Right cardiac atrium (tissue), 5 donors: ENCODE measurements around the gene ITPK1. TPM values are rescaled to one million over a fixed set of nuclear protein-coding genes. Genes with fewer than 3 reads are reported as not detected.
A peak's percentile ranks its signal among the peaks of the same experiment; 100 is the strongest.

Experiments
- ATAC-seq, 2 donors: fragments of 200-7000 bp; cut with Tn5 transposase; one replicate each; pipeline versions ENCODE4 v1.8.0 to v1.9.1; 2020; ENCODE audit warnings: moderate library complexity in 2 of 2, mild to moderate bottlenecking in 1 of 2
- DNase-seq, 3 donors: peaks; one replicate each; pipeline ENCODE4 v3.0.0-alpha.2; 2020
- H3K27ac ChIP-seq: one replicate; pipeline ENCODE4 v1.5.1; 2013; ENCODE audit warnings: mild to moderate bottlenecking, low read length, control low read depth, moderate library complexity
- H3K27me3 ChIP-seq: one replicate; pipeline ENCODE4 v1.6.1; 2013; ENCODE audit not compliant: control insufficient read depth, insufficient read depth
- H3K4me1 ChIP-seq: one replicate; pipeline ENCODE4 v1.6.1; 2013; ENCODE audit warnings: low read length; ENCODE audit not compliant: control insufficient read depth, insufficient read depth
- H3K4me3 ChIP-seq: one replicate; pipeline ENCODE4 v1.5.1; 2013; ENCODE audit warnings: low read length, control low read depth
- H3K9me3 ChIP-seq: one replicate; pipeline ENCODE4 v1.6.1; 2013; ENCODE audit warnings: low read length; ENCODE audit not compliant: control insufficient read depth
- WGBS: extraction: QIAGEN DNeasy Blood & Tissue Kit; methylation state at CpG from one replicate; pipeline ENCODE4 v1.1.7; 2013; 5-methylcytosine and 5-hydroxymethylcytosine counted together
- intact Hi-C, 4 donors: fragments of 100-400 bp; cut with DNase I; formaldehyde crosslinking; loops; one replicate each; pipeline versions ENCODE4 v1.11.0 to v1.14.0; 2022 to 2023
- polyA plus RNA-seq: library from polyadenylated mRNA; stranded (reverse); fragments of 200-250 nt; gene quantifications from one replicate; pipeline ENCODE4 v1.2.3, GENCODE V29; 2013
- total RNA-seq, 4 donors: library from RNA; stranded (reverse); fragmentation: NEBNext Ultra II Directional; extraction: Animal tissue kit (Norgen Biotek cat#: 25700); gene quantifications; one replicate each; pipeline ENCODE4 v1.2.1, GENCODE V29; 2021
- donor health status: healthy with polysubstance abuse.
- donor health status: DM: no; HTN: yes; CAD: no.
- donor health status: DM: no; HTN: no; CAD: no.
- donor health status: DM: no; HTN: yes; CAD: no; lungs with severe emphysema.
- donor health status: DM: yes; HTN: yes; CAD: no.

Gene ITPK1
- total and polyA plus RNA-seq, 5 donors = 78.2 to 135 (median 128) TPM

DNA sequence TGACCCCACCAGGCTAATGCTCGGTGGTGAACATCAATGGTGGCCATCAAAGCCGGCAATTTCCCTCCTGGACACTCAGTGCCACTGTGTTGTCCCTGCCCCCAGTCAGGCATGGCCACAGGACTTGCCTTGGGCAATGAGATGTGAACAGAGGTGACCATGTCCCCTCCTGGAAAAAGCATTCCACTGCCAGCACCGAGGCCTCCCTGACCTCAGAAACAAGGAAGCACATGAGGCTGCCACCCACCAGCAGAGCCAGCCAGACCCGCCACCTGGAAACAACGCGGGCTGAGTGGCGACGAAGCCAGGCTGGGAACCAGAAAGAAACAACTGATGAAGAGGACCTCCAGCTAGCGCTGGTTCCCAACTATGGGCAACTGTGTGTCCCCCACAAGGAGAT, 31.8 kb downstream of the ITPK1 start:
- Histone ChIP-seq H3K9me3 (no peaks in the 10 kb centered on the region), H3K27me3 (no peaks in the 10 kb centered on the region), H3K27ac (peak overlapping the region; percentile 10), H3K4me3 (no peak overlapping the region), H3K4me1 (peaks cover 19% of the 10 kb centered on the region)
- DNase-seq (peak in 2 of 3 donors; percentile 48), ATAC-seq (peak in 1 of 2 donors; percentile 5)
- intact Hi-C loops = no loop called here
- WGBS = 87% methylated on average over 9 of the region's 9 CpGs

DNA sequence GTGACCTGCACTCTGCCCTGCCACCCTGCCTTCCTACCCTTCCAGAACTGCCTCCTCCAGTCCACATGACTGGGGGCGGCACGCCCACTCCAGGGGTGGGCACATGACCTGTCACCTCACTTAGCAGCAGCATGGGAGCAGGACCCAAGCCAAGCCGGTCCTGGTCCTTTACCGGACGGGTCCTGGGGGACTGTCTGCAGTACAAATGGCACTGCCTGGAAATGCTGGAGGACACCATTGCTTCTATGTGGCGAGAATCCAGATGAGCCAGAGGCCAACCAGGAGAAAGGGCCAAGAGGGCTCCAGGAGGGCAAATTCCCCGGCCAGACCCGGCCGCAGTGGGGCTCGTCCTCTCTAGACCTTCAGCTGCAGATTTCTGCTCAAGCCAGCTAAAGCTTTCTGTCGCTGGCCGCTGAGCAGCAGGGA, 33.1 kb downstream of the ITPK1 start:
- Histone ChIP-seq H3K27me3 (no peaks in the 10 kb centered on the region), H3K4me1 (peaks cover 26% of the 10 kb centered on the region), H3K9me3 (no peaks in the 10 kb centered on the region), H3K27ac (peak overlapping the region; percentile 1), H3K4me3 (no peak overlapping the region)
- peak; percentile 16 to 18 for ATAC-seq
- WGBS = 57% methylated on average over 12 of the region's 12 CpGs
- DNase-seq = peak; percentile 47 to 60 (median 59)
- intact Hi-C loops = no loop called here

DNA sequence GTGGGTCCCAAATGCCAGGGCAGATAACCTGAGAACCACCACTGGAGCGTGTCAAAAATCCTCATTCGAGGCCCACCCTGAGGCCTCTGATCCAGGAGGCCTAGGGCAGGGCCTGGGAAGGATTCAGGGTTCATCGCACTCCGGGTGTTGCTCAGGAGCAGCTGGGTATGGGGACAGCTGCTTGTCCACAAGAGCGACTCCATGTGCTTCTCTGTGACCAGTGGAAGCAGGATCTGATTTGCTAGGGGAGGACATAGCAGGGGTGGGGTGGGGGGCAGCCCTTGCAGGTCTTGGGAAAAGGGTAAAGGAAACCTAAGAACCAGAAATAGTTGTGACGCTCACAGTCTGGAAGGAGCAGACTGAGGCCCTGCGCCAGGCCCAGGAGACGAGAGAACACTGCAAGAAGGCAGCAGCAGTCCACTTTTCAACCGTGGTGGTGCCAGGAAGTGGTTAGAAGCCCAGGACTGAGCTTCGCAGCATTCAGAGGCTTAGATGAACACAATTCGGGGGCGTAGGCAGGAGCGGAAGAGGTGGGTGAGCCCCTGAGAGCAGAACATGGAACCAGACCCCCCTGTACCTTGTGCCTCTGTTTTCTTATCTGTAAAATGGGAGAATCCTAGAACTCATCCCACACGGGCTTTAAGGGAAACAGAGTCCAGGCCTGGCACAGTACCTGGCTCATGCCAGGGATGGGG, 33.7 kb downstream of the ITPK1 start:
- ATAC-seq (no peak), DNase-seq (peak in 2 of 3 donors; percentile 31 to 41)
- Histone ChIP-seq H3K4me1 (peaks cover 26% of the 10 kb centered on the region), H3K27me3 (no peaks in the 10 kb centered on the region), H3K9me3 (no peaks in the 10 kb centered on the region), H3K27ac (peak overlapping the region; percentile 25), H3K4me3 (no peak overlapping the region)
- WGBS = 85% methylated on average over 14 of the region's 14 CpGs
- intact Hi-C loops = no loop called here

DNA sequence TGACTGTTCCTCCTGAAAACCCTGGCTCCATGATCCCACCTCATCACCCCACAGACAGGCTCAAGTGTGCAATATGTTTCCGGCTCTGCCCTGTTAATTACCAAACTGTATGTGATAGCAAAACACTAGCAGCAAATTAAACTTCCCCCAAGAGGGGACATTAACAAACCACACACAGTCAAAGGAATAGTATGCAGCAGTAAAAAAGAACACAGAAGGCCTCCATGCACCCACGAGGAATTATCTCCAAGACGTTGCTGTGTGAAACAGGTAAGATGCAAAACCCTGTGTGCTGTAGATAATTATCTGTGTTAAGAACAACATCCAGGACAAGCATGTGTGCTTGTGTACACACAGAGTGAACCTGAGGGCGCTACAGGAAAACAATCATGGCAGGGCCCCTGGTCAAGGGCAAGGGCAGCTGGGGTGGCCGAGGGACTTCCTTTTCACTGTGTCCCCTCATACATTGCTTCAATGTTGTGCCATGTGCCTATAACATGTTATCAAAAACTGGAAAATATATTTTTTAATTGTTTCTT, 35.8 kb downstream of the ITPK1 start:
- H3K9me3 ChIP-seq = no peaks in the 10 kb centered on the region
- ATAC-seq (no peak), DNase-seq (peak in 1 of 3 donors; percentile 2)
- no peaks in the 10 kb centered on the region for H3K27me3 ChIP-seq
- WGBS = 96% methylated on average over 5 of the region's 5 CpGs
- intact Hi-C loops = no loop called here
- H3K27ac ChIP-seq = no peak overlapping the region
- no peak overlapping the region for H3K4me3 ChIP-seq
- H3K4me1 ChIP-seq = peaks cover 23% of the 10 kb centered on the region

DNA sequence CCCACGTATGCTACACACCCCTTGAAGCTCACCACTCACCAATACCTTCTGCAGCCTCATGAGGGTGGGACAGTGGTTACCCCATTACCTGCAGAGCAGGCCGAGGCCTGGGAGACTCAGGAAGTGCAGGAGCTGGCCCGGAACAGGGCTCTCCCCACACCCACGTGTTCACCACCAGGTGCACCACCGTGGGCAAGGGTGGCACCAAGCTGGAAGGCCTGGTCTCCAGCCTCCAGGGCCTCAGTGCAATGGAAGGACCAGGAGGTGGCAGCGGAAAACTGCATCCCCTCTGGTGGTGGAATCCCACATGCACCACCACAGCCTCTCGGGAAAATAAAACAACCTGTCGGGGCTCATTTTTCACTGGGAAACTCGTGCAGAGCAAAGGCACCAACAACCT, 36.4 kb downstream of the ITPK1 start:
- H3K4me3 ChIP-seq = no peak overlapping the region
- H3K4me1 ChIP-seq = peaks cover 28% of the 10 kb centered on the region
- ATAC-seq (no peak), DNase-seq (peak in 2 of 3 donors; percentile 34 to 43)
- intact Hi-C loops = no loop called here
- WGBS = 88% methylated on average over 9 of the region's 9 CpGs
- no peaks in the 10 kb centered on the region for H3K9me3 ChIP-seq
- H3K27me3 ChIP-seq = no peaks in the 10 kb centered on the region
- H3K27ac ChIP-seq = no peak overlapping the region

DNA sequence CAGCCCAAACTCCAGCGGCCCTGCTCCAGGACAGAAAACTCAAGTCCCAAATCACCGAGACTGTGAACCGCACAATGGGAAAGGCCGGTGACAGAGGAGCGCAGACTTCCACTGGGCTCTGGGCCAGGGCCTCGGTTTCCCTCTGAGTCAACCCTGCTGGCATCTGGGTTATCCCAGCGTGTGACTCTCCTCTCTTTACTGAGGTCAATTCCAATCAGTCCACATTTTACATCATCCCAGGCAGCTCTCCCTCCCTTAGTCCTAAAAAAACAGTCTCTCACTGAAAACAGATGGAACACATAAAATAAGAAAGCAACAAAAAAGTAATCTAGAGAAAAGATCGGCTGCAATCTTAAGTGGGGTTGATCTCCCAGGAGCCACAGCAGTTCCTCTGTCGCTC, 36.9 kb downstream of the ITPK1 start:
- 70% methylated on average over 9 of the region's 9 CpGs for WGBS
- Histone ChIP-seq H3K27me3 (no peaks in the 10 kb centered on the region), H3K4me3 (no peak overlapping the region), H3K4me1 (peaks cover 25% of the 10 kb centered on the region), H3K9me3 (no peaks in the 10 kb centered on the region), H3K27ac (no peak overlapping the region)
- intact Hi-C loops = no loop called here
- ATAC-seq = no peak
- DNase-seq = peak in 1 of 3 donors; percentile 45

DNA sequence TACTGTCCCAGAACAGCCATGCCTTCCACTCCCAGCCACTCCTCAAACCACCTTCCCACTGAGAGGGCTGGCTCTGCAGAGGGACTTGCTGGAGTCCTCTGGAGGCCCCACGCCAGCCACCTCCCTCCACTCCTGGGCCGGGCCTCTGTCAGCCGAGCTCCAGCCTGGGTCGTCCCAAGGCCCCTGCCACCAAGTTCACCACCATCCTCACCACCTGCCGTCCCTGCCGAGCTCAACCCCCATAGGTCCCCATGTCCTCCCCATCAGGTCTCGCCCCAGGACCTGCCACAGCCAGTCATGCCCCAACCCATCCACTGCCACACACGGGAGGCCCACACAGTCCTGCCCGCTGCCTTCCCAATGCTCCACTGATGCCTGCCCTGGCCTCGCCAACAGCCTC, 39.0 kb downstream of the ITPK1 start:
- no peak for ATAC-seq
- DNase-seq = peak in 2 of 3 donors; percentile 37 to 47
- Histone ChIP-seq H3K9me3 (no peaks in the 10 kb centered on the region), H3K4me1 (peaks cover 24% of the 10 kb centered on the region), H3K27ac (no peak overlapping the region), H3K27me3 (no peaks in the 10 kb centered on the region), H3K4me3 (no peak overlapping the region)
- 93% methylated on average over 10 of the region's 10 CpGs for WGBS
- intact Hi-C loops = no loop called here

DNA sequence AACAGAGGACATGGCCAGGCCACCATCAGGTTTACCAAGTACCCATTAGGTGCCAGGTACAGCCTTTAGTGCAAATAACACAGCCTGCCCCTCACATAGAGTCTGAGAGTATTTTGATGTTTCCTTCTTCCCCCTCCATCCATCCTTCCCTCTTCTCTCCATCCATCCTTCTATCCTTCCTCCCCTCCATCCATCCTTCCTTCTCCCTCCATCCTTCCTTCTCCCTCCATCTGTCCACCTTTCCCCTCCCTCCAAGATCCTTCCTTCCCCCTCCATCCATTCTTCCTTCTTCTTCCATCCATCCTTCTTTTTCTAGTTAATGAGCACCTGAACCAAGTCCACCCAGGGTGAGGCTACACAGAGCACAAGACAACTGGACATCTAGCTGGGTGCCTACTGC, 39.8 kb downstream of the ITPK1 start:
- Histone ChIP-seq H3K4me3 (no peak overlapping the region), H3K4me1 (peaks cover 24% of the 10 kb centered on the region), H3K27me3 (no peaks in the 10 kb centered on the region), H3K27ac (no peak overlapping the region), H3K9me3 (no peaks in the 10 kb centered on the region)
- intact Hi-C loops = no loop called here
- no peak for DNase-seq
- ATAC-seq = no peak

DNA sequence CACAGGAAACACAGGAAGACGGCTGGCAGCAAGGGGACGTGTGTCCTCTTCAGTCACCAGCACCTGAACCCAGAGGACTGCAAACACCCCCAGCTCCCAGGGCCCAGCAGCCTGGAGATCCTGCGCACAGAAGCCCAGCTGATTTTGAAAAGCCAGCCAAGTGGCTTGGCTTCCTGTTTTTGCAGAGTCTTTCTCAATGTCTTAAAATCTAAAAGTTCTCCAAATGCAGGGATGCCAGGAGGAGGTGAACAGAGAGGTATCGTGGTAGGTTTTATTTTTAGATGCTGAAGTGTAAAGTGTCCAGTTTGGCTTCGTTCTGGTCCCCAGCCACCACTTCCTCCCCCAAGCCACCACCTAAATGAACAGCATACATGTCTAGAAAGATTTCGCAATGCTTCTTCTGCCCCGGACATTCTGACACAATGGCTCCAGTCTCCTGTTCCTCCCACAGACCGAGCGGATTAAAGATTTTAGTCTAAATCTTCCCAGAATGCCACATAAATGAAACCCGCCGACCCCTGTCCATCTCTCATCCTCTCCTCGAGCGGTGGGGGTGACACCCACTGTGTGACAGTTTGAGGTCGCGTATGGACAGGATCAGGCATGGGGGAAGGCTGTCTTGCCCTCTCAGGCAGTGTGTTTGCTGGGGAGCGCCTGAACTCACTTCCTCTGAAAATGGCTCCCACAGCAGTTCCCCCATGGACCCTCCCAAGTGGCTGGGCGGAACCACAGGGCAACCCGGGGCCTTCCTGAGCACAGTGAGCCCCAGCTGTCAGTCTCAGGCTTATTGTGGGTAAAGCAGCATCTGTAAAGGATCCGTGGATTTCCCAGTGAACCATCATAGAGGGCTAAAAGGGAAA, 41.6 kb downstream of the ITPK1 start:
- intact Hi-C loops = no loop called here
- Histone ChIP-seq H3K4me3 (no peak overlapping the region), H3K27ac (peak overlapping the region; percentile 51), H3K4me1 (peaks cover 30% of the 10 kb centered on the region), H3K9me3 (no peaks in the 10 kb centered on the region), H3K27me3 (no peaks in the 10 kb centered on the region)
- 24% methylated on average over 19 of the region's 19 CpGs for WGBS
- peak; percentile 83 to 86 for ATAC-seq
- peak; percentile 59 to 84 (median 83) for DNase-seq

DNA sequence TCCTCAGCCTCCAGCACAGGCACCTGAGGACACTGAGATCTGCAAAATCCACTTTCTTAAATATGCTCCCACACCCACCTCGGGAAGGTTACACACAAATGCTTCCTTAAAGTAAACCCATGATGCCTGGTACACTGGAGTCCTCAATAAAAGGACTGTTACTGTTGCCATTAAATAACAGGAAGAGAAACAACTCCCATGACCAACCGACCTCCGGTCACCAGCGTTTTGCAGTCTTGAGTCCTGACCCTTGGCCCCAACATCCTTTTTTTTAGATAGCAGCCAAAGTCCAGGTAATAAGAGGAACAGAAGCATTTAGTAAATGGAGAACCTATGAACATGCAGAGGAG, 42.4 kb downstream of the ITPK1 start:
- Histone ChIP-seq H3K27me3 (no peaks in the 10 kb centered on the region), H3K4me1 (peaks cover 26% of the 10 kb centered on the region), H3K9me3 (no peaks in the 10 kb centered on the region), H3K4me3 (no peak overlapping the region), H3K27ac (peak overlapping the region; percentile 51)
- WGBS = 48% methylated on average over 4 of the region's 4 CpGs
- ATAC-seq = no peak
- peak in 1 of 3 donors; percentile 48 for DNase-seq
- intact Hi-C loops = no loop called here
